CD14-positive monocyte (primary cell): ENCODE data around the gene TMEM132C. TPM values are rescaled to one million over a fixed set of nuclear protein-coding genes. Genes with fewer than 3 reads are reported as not detected.

Source experiments
- DNase-seq, 3 donors: peaks; one replicate each; pipeline ENCODE4 v3.0.0-alpha.2; 2011 to 2022
- H2AFZ ChIP-seq: 2 replicates; pipeline ENCODE4 v1.6.0; 2012; ENCODE audit warnings: mild to moderate bottlenecking, low read depth, low read length, inconsistent platforms; ENCODE audit not compliant: insufficient read depth, poor library complexity, severe bottlenecking
- H3K27ac ChIP-seq, 2 donors: 1 replicate in 1 of 2; 2 replicates in 1 of 2; pipeline ENCODE4 v1.5.1; 2012 to 2013; ENCODE audit warnings: low read length in 2 of 2, control low read depth in 1 of 2, inconsistent platforms in 1 of 2, low read depth in 1 of 2, mild to moderate bottlenecking in 1 of 2
- H3K27me3 ChIP-seq, 2 donors: one replicate each; pipeline versions ENCODE4 v1.6.0 to v1.6.1; 2011 to 2013; ENCODE audit warnings: low read length in 2 of 2; ENCODE audit not compliant: control insufficient read depth in 2 of 2, insufficient read depth in 2 of 2
- H3K36me3 ChIP-seq, 2 donors: replicated peaks in 1 of 2; 1 replicate in 1 of 2; 2 replicates in 1 of 2; pipeline versions ENCODE4 v1.5.1 to v1.6.1; 2012 to 2013; ENCODE audit warnings: low read length in 2 of 2, control low read depth in 1 of 2, inconsistent platforms in 1 of 2, mild to moderate bottlenecking in 1 of 2; ENCODE audit not compliant: insufficient read depth in 2 of 2, control insufficient read depth in 1 of 2
- H3K4me1 ChIP-seq, 2 donors: 1 replicate in 1 of 2; 2 replicates in 1 of 2; pipeline versions ENCODE4 v1.5.1 to v1.6.1; 2012 to 2013; ENCODE audit warnings: low read length in 2 of 2, control low read depth in 1 of 2, inconsistent platforms in 1 of 2, mild to moderate bottlenecking in 1 of 2, moderate library complexity in 1 of 2; ENCODE audit not compliant: insufficient read depth in 2 of 2, control insufficient read depth in 1 of 2
- H3K4me2 ChIP-seq: replicated peaks from 2 replicates; pipeline ENCODE3; 2012; ENCODE audit warnings: low read length, moderate library complexity, mild to moderate bottlenecking; ENCODE audit not compliant: poor library complexity, severe bottlenecking; ENCODE audit errors: extremely low read depth
- H3K4me3 ChIP-seq, 3 experiments: fragments of 200-600 bp in 1 of 3; sonication (generic) in 1 of 3; replicated peaks in 1 of 3; 1 replicate in 2 of 3; 2 replicates in 1 of 3; pipeline ENCODE4 v1.5.1; 2011 to 2013; ENCODE audit warnings: low read length in 3 of 3, mild to moderate bottlenecking in 3 of 3, control low read depth in 2 of 3, low read depth in 2 of 3, inconsistent platforms in 1 of 3, moderate library complexity in 1 of 3
- H3K79me2 ChIP-seq: 2 replicates; pipeline ENCODE4 v1.6.0; 2012; ENCODE audit warnings: mild to moderate bottlenecking, control low read depth, inconsistent platforms, low read length, moderate library complexity; ENCODE audit not compliant: insufficient read depth
- H3K9ac ChIP-seq: 2 replicates; pipeline ENCODE4 v1.6.0; 2017; ENCODE audit warnings: low read length, mild to moderate bottlenecking; ENCODE audit not compliant: insufficient read depth, poor library complexity, severe bottlenecking
- H3K9me3 ChIP-seq, 2 donors: replicated peaks in 1 of 2; 1 replicate in 1 of 2; 2 replicates in 1 of 2; pipeline versions ENCODE4 v1.5.1 to v1.6.1; 2012 to 2013; ENCODE audit warnings: low read length in 2 of 2, control low read depth in 1 of 2; ENCODE audit not compliant: control insufficient read depth in 1 of 2, insufficient read depth in 1 of 2
- H4K20me1 ChIP-seq: 2 replicates; pipeline ENCODE4 v1.6.0; 2012; ENCODE audit warnings: mild to moderate bottlenecking, low read length, control low read depth, moderate library complexity; ENCODE audit not compliant: insufficient read depth
- H3K27ac Mint-ChIP-seq, 7 donors: one replicate each; pipeline ENCODE4 v1.8.0; 2020; ENCODE audit warnings: mild to moderate bottlenecking in 7 of 7, mixed read lengths in 7 of 7, moderate library complexity in 6 of 7, inconsistent platforms in 2 of 7
- H3K27me3 Mint-ChIP-seq, 3 donors: one replicate each; pipeline ENCODE4 v1.8.0; 2021 to 2022; ENCODE audit warnings: low read depth in 3 of 3, mild to moderate bottlenecking in 3 of 3, mixed read lengths in 3 of 3, moderate library complexity in 3 of 3, inconsistent platforms in 1 of 3
- H3K36me3 Mint-ChIP-seq, 2 donors: one replicate each; pipeline ENCODE4 v1.8.0; 2020; ENCODE audit warnings: mixed read lengths in 2 of 2, inconsistent platforms in 1 of 2, mild to moderate bottlenecking in 1 of 2
- H3K4me1 Mint-ChIP-seq: one replicate; pipeline ENCODE4 v1.8.0; 2020; ENCODE audit warnings: mild to moderate bottlenecking, mixed read lengths
- H3K4me3 Mint-ChIP-seq, 2 donors: one replicate each; pipeline ENCODE4 v1.8.0; 2020; ENCODE audit warnings: mild to moderate bottlenecking in 2 of 2, mixed read lengths in 2 of 2, moderate library complexity in 1 of 2
- H3K9me3 Mint-ChIP-seq, 7 donors: one replicate each; pipeline ENCODE4 v1.8.0; 2020 to 2022; ENCODE audit warnings: mixed read lengths in 7 of 7, mild to moderate bottlenecking in 6 of 7, moderate library complexity in 6 of 7, inconsistent platforms in 2 of 7
- WGBS: methylation state at CpG from one replicate; pipeline ENCODE4 v1.1.5; 2013; ENCODE audit warnings: missing lambda C conversion rate; ENCODE audit not compliant: insufficient coverage; 5-methylcytosine and 5-hydroxymethylcytosine counted together
- intact Hi-C, 2 donors: fragments of 100-400 bp; cut with micrococcal nuclease; formaldehyde crosslinking; loops; one replicate each; pipeline versions ENCODE4 v1.15.0 to v1.15.1; 2023
- polyA plus RNA-seq, 3 donors: library from polyadenylated mRNA; depleted of rRNA in 1 of 3; unstranded in 2 of 3; stranded (reverse) in 1 of 3; fragments of 300-500 nt in 2 of 3; fragments of >200 nt in 1 of 3; fragmentation: Illumina TruSeq in 2 of 3; gene quantifications; 1 replicate in 2 of 3; 2 replicates in 1 of 3; pipeline ENCODE4 v1.2.3, GENCODE V29; 2012 to 2021
- TF ChIP-seq, protein P1 (sequence below): fragments of 200-600 bp; IDR thresholded peaks from one replicate; pipeline ENCODE4 v1.8.0; 2022; ENCODE audit warnings: antibody characterized with exemption, mild to moderate bottlenecking

TMEM132C gene
- polyA plus RNA-seq, 3 donors = not detected

DNA sequence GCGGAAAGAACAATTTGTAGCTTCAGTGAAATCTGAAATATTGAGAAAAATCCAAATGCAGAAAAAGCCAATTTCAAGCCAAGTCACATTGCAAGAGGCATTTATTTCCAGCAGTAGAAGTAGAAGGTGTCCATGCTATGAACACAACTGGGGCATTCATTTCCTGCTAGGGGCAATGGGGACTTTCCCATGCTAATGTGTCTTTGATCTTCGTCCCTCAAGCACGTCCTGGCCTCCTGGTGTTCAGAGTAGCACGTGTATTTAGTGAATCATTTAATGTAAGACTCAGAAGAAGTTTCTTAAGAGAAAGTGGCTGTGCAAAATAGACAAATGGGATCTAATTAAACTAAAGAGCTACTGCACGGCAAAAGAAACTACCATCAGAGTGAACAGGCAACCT, 267.9 kb downstream of the TMEM132C start:
- Histone ChIP-seq H3K4me1 (no peaks in the 10 kb centered on the region), H3K27me3 (no peaks in the 10 kb centered on the region), H3K9me3 (no peaks in the 10 kb centered on the region), H2AFZ (no peak overlapping the region), H3K4me2 (no peak overlapping the region), H3K4me3 (no peak overlapping the region), H3K36me3 (no peaks in the 10 kb centered on the region), H3K27ac (no peak overlapping the region), H3K79me2 (no peaks in the 10 kb centered on the region), H4K20me1 (no peaks in the 10 kb centered on the region), H3K9ac (no peak overlapping the region)
- WGBS = 25% methylated on average over 2 of the region's 5 CpGs
- intact Hi-C loops = no loop called here
- no peaks in the 10 kb centered on the region for H3K4me1 Mint-ChIP-seq
- H3K36me3 Mint-ChIP-seq = no peaks in the 10 kb centered on the region
- no peak overlapping the region for H3K27ac Mint-ChIP-seq
- peaks cover 1 to 8% (median 2%) of the 10 kb centered on the region in 3 donors for H3K27me3 Mint-ChIP-seq
- DNase-seq = no peak
- TF ChIP-seq, protein P1, sequence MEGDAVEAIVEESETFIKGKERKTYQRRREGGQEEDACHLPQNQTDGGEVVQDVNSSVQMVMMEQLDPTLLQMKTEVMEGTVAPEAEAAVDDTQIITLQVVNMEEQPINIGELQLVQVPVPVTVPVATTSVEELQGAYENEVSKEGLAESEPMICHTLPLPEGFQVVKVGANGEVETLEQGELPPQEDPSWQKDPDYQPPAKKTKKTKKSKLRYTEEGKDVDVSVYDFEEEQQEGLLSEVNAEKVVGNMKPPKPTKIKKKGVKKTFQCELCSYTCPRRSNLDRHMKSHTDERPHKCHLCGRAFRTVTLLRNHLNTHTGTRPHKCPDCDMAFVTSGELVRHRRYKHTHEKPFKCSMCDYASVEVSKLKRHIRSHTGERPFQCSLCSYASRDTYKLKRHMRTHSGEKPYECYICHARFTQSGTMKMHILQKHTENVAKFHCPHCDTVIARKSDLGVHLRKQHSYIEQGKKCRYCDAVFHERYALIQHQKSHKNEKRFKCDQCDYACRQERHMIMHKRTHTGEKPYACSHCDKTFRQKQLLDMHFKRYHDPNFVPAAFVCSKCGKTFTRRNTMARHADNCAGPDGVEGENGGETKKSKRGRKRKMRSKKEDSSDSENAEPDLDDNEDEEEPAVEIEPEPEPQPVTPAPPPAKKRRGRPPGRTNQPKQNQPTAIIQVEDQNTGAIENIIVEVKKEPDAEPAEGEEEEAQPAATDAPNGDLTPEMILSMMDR = no peak
- peaks cover 0 to 5% (median 2%) of the 10 kb centered on the region in 7 donors for H3K9me3 Mint-ChIP-seq
- H3K4me3 Mint-ChIP-seq = no peak overlapping the region

DNA sequence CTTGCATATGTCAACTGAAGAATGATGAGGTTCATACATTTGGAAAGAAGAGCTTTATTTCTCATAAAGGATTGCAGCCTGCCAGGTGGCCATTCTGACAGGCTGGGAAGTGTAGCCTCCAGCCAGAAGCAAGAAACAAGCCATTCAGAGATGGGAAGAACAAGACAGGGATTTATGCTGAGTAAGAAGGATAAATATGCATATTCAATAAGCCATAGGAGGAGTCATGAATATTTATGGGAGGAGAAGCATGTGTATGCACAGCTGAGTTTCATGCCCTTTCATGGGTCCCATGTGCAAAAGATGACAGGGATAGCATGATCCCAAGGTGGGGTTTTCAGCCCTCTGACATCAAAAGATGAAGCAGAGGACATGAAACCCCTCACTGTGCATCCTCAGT, 269.8 kb downstream of the TMEM132C start:
- no peak overlapping the region for H2AFZ ChIP-seq
- no peaks in the 10 kb centered on the region for H3K79me2 ChIP-seq
- H3K27ac ChIP-seq = no peak overlapping the region
- H3K36me3 Mint-ChIP-seq = no peaks in the 10 kb centered on the region
- peaks cover 0 to 8% (median 2%) of the 10 kb centered on the region in 7 donors for H3K9me3 Mint-ChIP-seq
- no peaks in the 10 kb centered on the region for H4K20me1 ChIP-seq
- H3K27me3 Mint-ChIP-seq = peaks cover 2 to 5% (median 4%) of the 10 kb centered on the region in 3 donors
- TF ChIP-seq, protein P1 = no peak
- H3K27ac Mint-ChIP-seq = no peak overlapping the region
- no peaks in the 10 kb centered on the region for H3K9me3 ChIP-seq
- H3K4me2 ChIP-seq = no peak overlapping the region
- no peaks in the 10 kb centered on the region for H3K36me3 ChIP-seq
- no peak overlapping the region for H3K4me3 ChIP-seq
- no peak for DNase-seq
- H3K4me1 ChIP-seq = no peaks in the 10 kb centered on the region
- intact Hi-C loops = no loop called here
- H3K4me3 Mint-ChIP-seq = no peak overlapping the region
- no peak overlapping the region for H3K9ac ChIP-seq
- no peaks in the 10 kb centered on the region for H3K27me3 ChIP-seq
- no peaks in the 10 kb centered on the region for H3K4me1 Mint-ChIP-seq
